ENCODE data around the gene ZNF787. TPM values are rescaled to one million over a fixed set of nuclear protein-coding genes. Genes with fewer than 3 reads are reported as not detected.

Gene ZNF787
- total and polyA plus RNA-seq, 10 of the 15 experiments (the other 5 are each of a cell fraction or from before 2014, with no cell fraction given): 0.23 to 39.9 (median 4.1) TPM

- H3K4me2 ChIP-seq (ENCODE audit: control insufficient read depth, insufficient read depth): no peak overlapping the region
- CTCF ChIA-PET: interaction anchor here (0.6 to 0.8 kb wide), 2 partner anchors 9 to 58 kb away, joined by 3 to 6 read pairs; no protein-coding TSS in a partner anchor
- H3K4me1 ChIP-seq (ENCODE audit: control insufficient read depth, insufficient read depth, low read length): no peaks in the 10 kb centered on the region
- no peak overlapping the region for H3K9ac ChIP-seq (ENCODE audit: control insufficient read depth, insufficient read depth, low read length)
- FAIRE-seq (no peak), ATAC-seq (no peak), DNase-seq (ENCODE audit: low read depth, low spot score) (no peak)
- no peaks in the 10 kb centered on the region for H3K27me3 ChIP-seq (replicated peaks in 1 of 2; ENCODE audit: control insufficient read depth in 2 of 2, insufficient read depth in 2 of 2, low read length in 1 of 2)
- no peak overlapping the region for H3K27ac ChIP-seq (ENCODE audit: control insufficient read depth, insufficient read depth)
- no peaks in the 10 kb centered on the region for H3K9me3 ChIP-seq (replicated peaks; ENCODE audit: control insufficient read depth, insufficient read depth, low read length)
- WGBS (ENCODE audit: insufficient coverage, insufficient replicate concordance, low lambda C conversion rate, missing lambda C conversion rate): 97% methylated on average over 13 of the region's 13 CpGs
- no peak overlapping the region for H3K4me3 ChIP-seq
- RAD21 ChIA-PET (ENCODE audit: unreplicated experiment): no interaction called here
- peaks cover 0 to 2% of the 10 kb centered on the region in 2 experiments; a peak in 2 of 4 replicates for H3K36me3 ChIP-seq (ENCODE audit: control insufficient read depth in 2 of 2, insufficient read depth in 2 of 2, low read length in 1 of 2)
- no peaks in the 10 kb centered on the region for H4K20me1 ChIP-seq (ENCODE audit: control insufficient read depth, insufficient read depth)
- no TSS peak for BruUV-seq (replicated peaks)
- SMC1A ChIA-PET (ENCODE audit: uncharacterized antibody, unreplicated experiment): no interaction called here
- in situ Hi-C loops (cut with MboI): no loop called here
- H2AFZ ChIP-seq (ENCODE audit: control insufficient read depth, low read depth, low read length): no peak overlapping the region
- POLR2A ChIA-PET: interaction anchor here (0.7 kb wide), 2 partner anchors 112 to 1098 kb away, joined by 3 to 4 read pairs; no protein-coding TSS in a partner anchor
- intact Hi-C loops (cut with micrococcal nuclease; ENCODE audit: unreplicated experiment): no loop called here
- no peaks in the 10 kb centered on the region for H3K79me2 ChIP-seq (ENCODE audit: control insufficient read depth, insufficient read depth, low read length)
- TF ChIP-seq, protein P1, sequence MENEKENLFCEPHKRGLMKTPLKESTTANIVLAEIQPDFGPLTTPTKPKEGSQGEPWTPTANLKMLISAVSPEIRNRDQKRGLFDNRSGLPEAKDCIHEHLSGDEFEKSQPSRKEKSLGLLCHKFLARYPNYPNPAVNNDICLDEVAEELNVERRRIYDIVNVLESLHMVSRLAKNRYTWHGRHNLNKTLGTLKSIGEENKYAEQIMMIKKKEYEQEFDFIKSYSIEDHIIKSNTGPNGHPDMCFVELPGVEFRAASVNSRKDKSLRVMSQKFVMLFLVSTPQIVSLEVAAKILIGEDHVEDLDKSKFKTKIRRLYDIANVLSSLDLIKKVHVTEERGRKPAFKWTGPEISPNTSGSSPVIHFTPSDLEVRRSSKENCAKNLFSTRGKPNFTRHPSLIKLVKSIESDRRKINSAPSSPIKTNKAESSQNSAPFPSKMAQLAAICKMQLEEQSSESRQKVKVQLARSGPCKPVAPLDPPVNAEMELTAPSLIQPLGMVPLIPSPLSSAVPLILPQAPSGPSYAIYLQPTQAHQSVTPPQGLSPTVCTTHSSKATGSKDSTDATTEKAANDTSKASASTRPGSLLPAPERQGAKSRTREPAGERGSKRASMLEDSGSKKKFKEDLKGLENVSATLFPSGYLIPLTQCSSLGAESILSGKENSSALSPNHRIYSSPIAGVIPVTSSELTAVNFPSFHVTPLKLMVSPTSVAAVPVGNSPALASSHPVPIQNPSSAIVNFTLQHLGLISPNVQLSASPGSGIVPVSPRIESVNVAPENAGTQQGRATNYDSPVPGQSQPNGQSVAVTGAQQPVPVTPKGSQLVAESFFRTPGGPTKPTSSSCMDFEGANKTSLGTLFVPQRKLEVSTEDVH (IDR thresholded peaks at IDR 0.05; ENCODE audit: low read depth, partially characterized antibody): no peak
- no peak for TF ChIP-seq TCF3 (IDR thresholded peaks at IDR 0.05; ENCODE audit: borderline replicate concordance, insufficient read depth, low read depth, low read length)
- no peak for TF ChIP-seq RAD21 (IDR thresholded peaks at IDR 0.05; ENCODE audit: insufficient read depth, low read depth, low read length)
- TF ChIP-seq SRF (IDR thresholded peaks at IDR 0.05; ENCODE audit: low read depth in 2 of 2, low read length in 2 of 2): no peak
- no peak for TF ChIP-seq POLR2AphosphoS2 (IDR thresholded peaks at IDR 0.05; ENCODE audit: low read depth, low read length)
- TF ChIP-seq IRF4 (IDR thresholded peaks at IDR 0.05; ENCODE audit: low read depth, low read length): no peak
- no peak for TF ChIP-seq MTA2 (IDR thresholded peaks at IDR 0.05; ENCODE audit: low read depth)
- TF ChIP-seq IRF3 (IDR thresholded peaks at IDR 0.05): no peak
- no peak for TF ChIP-seq IKZF1 (conservative IDR thresholded peaks at IDR 0.05)
- TF ChIP-seq, protein P2, sequence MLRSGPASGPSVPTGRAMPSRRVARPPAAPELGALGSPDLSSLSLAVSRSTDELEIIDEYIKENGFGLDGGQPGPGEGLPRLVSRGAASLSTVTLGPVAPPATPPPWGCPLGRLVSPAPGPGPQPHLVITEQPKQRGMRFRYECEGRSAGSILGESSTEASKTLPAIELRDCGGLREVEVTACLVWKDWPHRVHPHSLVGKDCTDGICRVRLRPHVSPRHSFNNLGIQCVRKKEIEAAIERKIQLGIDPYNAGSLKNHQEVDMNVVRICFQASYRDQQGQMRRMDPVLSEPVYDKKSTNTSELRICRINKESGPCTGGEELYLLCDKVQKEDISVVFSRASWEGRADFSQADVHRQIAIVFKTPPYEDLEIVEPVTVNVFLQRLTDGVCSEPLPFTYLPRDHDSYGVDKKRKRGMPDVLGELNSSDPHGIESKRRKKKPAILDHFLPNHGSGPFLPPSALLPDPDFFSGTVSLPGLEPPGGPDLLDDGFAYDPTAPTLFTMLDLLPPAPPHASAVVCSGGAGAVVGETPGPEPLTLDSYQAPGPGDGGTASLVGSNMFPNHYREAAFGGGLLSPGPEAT (IDR thresholded peaks at IDR 0.05; ENCODE audit: low read depth): no peak
- no peak for TF ChIP-seq KLF5 (IDR thresholded peaks at IDR 0.05; ENCODE audit: partially characterized antibody)
- no peak for TF ChIP-seq ZBTB11 (CRISPR knock-in tag; IDR thresholded peaks at IDR 0.05)
- TF ChIP-seq MEF2B (IDR thresholded peaks at IDR 0.05; ENCODE audit: partially characterized antibody, poor library complexity, severe bottlenecking): no peak
- no peak for TF ChIP-seq NFIC (IDR thresholded peaks at IDR 0.05; ENCODE audit: low read depth, low read length)
- TF ChIP-seq LARP7 (IDR thresholded peaks at IDR 0.05): no peak
Measured at GRCh38 chr19:56163097-56163496, 42.0 kb upstream of the ZNF787 start.

Data from GM12878 (cell line).